K562 (cell line): ENCODE data around the gene B3GALNT2. TPM values are rescaled to one million over a fixed set of nuclear protein-coding genes. Genes with fewer than 3 reads are reported as not detected.

Source experiments
- ATAC-seq: fragments of 200-7000 bp; cut with Tn5 transposase; 3 replicates; pipeline ENCODE4 v1.9.1; 2020; ENCODE audit warnings: moderate library complexity
- BruUV-seq: library from RNA; stranded (reverse); fragments of 400-500 nt; replicated peaks from 2 replicates; lab custom pipeline; 2021; lab: Mats Ljungman, UMichigan
- CTCF ChIA-PET: fragments of 300-600 bp; formaldehyde crosslinking; extraction: SDS; loops from one replicate; lab custom pipeline; 2021; ENCODE audit warnings: low intra/inter-chr PET ratio; lab: Yijun Ruan, JAX
- POLR2A ChIA-PET: fragments of 300-600, 350-650 bp; sonication (Branson Sonifier 250); formaldehyde crosslinking; extraction: SDS; loops from one replicate; lab custom pipeline; 2021; ENCODE audit warnings: antibody characterized with exemption, inconsistent platforms; lab: Yijun Ruan, JAX
- DNase-seq, 4 experiments: peaks; one replicate each; pipeline versions ENCODE4 v3.0.0 to v3.0.0-alpha.2; 2011 to 2018; ENCODE audit warnings: low spot score in 3 of 4, mixed read lengths in 3 of 4; ENCODE audit errors: extremely low read depth in 1 of 4
- FAIRE-seq: peaks from 2 replicates; lab custom pipeline; 2011; peaks lifted over from hg19 to GRCh38; lab: Jason Lieb, UNC
- H2AFZ ChIP-seq: 2 replicates; pipeline ENCODE4 v1.6.0; 2011; ENCODE audit warnings: low read depth, low read length, control low read depth, inconsistent platforms
- H3K27ac ChIP-seq: fragments of 200-600 bp; 3 replicates; pipeline ENCODE4 v1.8.0; 2011; ENCODE audit warnings: low read depth, mild to moderate bottlenecking, control low read depth, inconsistent platforms, low read length, moderate library complexity, mixed read lengths; ENCODE audit errors: extremely low read depth
- H3K27me3 ChIP-seq, 2 experiments: fragments of 300-600 bp in 1 of 2; 2 replicates in 1 of 2; 3 replicates in 1 of 2; pipeline versions ENCODE4 v1.6.0 to v1.8.0; 2011; ENCODE audit warnings: inconsistent platforms in 2 of 2, low read length in 2 of 2, mild to moderate bottlenecking in 1 of 2, mixed read lengths in 1 of 2, moderate library complexity in 1 of 2; ENCODE audit not compliant: control insufficient read depth in 2 of 2, insufficient read depth in 2 of 2
- H3K36me3 ChIP-seq: fragments of 300-600 bp; 3 replicates; pipeline ENCODE4 v1.8.0; 2011; ENCODE audit warnings: mild to moderate bottlenecking, low read length, inconsistent platforms; ENCODE audit not compliant: control insufficient read depth, insufficient read depth
- H3K4me1 ChIP-seq, 2 experiments: fragments of 200-600 bp in 1 of 2; replicated peaks in 1 of 2; 2 replicates in 1 of 2; 3 replicates in 1 of 2; pipeline versions ENCODE4 v1.5.1 to v1.8.0; 2011; ENCODE audit warnings: inconsistent platforms in 2 of 2, low read length in 2 of 2, mild to moderate bottlenecking in 1 of 2, mixed read lengths in 1 of 2, moderate library complexity in 1 of 2; ENCODE audit not compliant: control insufficient read depth in 2 of 2, insufficient read depth in 2 of 2
- H3K4me2 ChIP-seq: 2 replicates; pipeline ENCODE4 v1.6.1; 2011; ENCODE audit warnings: low read length, control low read depth, inconsistent platforms, mixed read lengths; ENCODE audit not compliant: insufficient read depth
- H3K4me3 ChIP-seq: fragments of 200-600 bp; sonication (generic), shearing (Covaris generic); 2 replicates; pipeline ENCODE4 v1.5.1; 2016; ENCODE audit warnings: control low read depth, inconsistent platforms
- H3K79me2 ChIP-seq: fragments of 200-600 bp; 3 replicates; pipeline ENCODE4 v1.8.0; 2011; ENCODE audit warnings: low read length, inconsistent platforms; ENCODE audit not compliant: control insufficient read depth, insufficient read depth
- H3K9ac ChIP-seq, 2 experiments: 2 replicates each; pipeline versions ENCODE4 v1.6.0 to v1.6.1; 2011; ENCODE audit warnings: low read depth in 2 of 2, low read length in 2 of 2, control low read depth in 1 of 2, inconsistent platforms in 1 of 2, mild to moderate bottlenecking in 1 of 2, mixed read lengths in 1 of 2; ENCODE audit not compliant: insufficient read depth in 1 of 2
- H3K9me1 ChIP-seq: one replicate; pipeline ENCODE4 v1.6.0; 2011; ENCODE audit warnings: inconsistent platforms, mild to moderate bottlenecking, low read length, moderate library complexity; ENCODE audit not compliant: control insufficient read depth, insufficient read depth
- H3K9me3 ChIP-seq: replicated peaks from 2 replicates; pipeline ENCODE4 v1.5.1; 2011; ENCODE audit warnings: low read depth, low read length, inconsistent platforms; ENCODE audit not compliant: control insufficient read depth, insufficient read depth
- H4K20me1 ChIP-seq: replicated peaks from 2 replicates; pipeline ENCODE4 v1.6.1; 2011; ENCODE audit warnings: low read length, inconsistent platforms, mixed read lengths; ENCODE audit not compliant: control insufficient read depth, insufficient read depth
- AFF1 ChIP-seq, 2 experiments: fragments of 450-650 bp; IDR thresholded peaks; 2 replicates each; pipeline ENCODE4 v1.6.1; 2018; ENCODE audit warnings: mild to moderate bottlenecking in 2 of 2, low read depth in 1 of 2; ENCODE audit not compliant: partially characterized antibody in 2 of 2
- ATF1 ChIP-seq, 2 experiments: fragments of 450-650 bp in 1 of 2; IDR thresholded peaks; 2 replicates each; pipeline ENCODE4 v1.6.1; 2016; ENCODE audit warnings: missing compliant biosample characterization in 1 of 2, missing genetic modification characterization in 1 of 2
- DEAF1 ChIP-seq: fragments of 450-650 bp; formaldehyde crosslinking; IDR thresholded peaks from 2 replicates; pipeline ENCODE4 v1.4.0; 2020; ENCODE audit warnings: mild to moderate bottlenecking, moderate library complexity
- TAF7 ChIP-seq: fragments of 450-650 bp; IDR thresholded peaks from 2 replicates; pipeline ENCODE4 v1.6.1; 2016; ENCODE audit warnings: missing genetic modification characterization, missing compliant biosample characterization
- ZKSCAN3 ChIP-seq: fragments of 250-450 bp; sonication (Bioruptor Pico); IDR thresholded peaks from 2 replicates; pipeline ENCODE4 v1.4.0; 2020
- ZNF699 ChIP-seq: fragments of 250-450 bp; sonication (Bioruptor Pico); IDR thresholded peaks from 2 replicates; pipeline ENCODE4 v1.8.0; 2021; ENCODE audit warnings: mild to moderate bottlenecking, moderate library complexity; ENCODE audit not compliant: insufficient replicate concordance
- WGBS: fragments of 100-300 bp; shearing (Covaris generic); methylation state at CpG from one replicate; pipeline ENCODE4 v1.1.6; 2016; ENCODE audit warnings: low coverage, mixed read lengths; ENCODE audit not compliant: insufficient coverage; ENCODE audit errors: missing lambda C conversion rate; 5-methylcytosine and 5-hydroxymethylcytosine counted together
- in situ Hi-C: fragments of 300-500 bp; cut with MboI; formaldehyde crosslinking; loops from 4 replicates; pipeline ENCODE4 v1.15.0; 2018; ENCODE audit warnings: inconsistent platforms, mixed read lengths
- intact Hi-C: fragments of 100-400 bp; cut with micrococcal nuclease; formaldehyde crosslinking; loops from 2 replicates; pipeline ENCODE4 v1.14.2; 2022
- polyA plus RNA-seq, 8 experiments: library from polyadenylated mRNA; depleted of rRNA in 4 of 8; stranded (reverse) in 5 of 8; unstranded in 3 of 8; fragments of >200 nt; fragmentation: Nextera tagmentation in 2 of 8; fragmentation: Illumina TruSeq in 1 of 8; extraction: Ambion mirVana in 2 of 8; extraction: Trizol in 1 of 8; gene quantifications; 2 replicates each; pipeline versions ENCODE4 v1.2.1 to v1.2.3, GENCODE V29; 2011 to 2014; ENCODE audit warnings: inconsistent platforms in 1 of 8, missing spikeins in 1 of 8
- total RNA-seq, 7 experiments: library from RNA; depleted of rRNA in 6 of 7; stranded (reverse); fragments of >200 nt in 6 of 7; fragmentation: Illumina TruSeq in 2 of 7; extraction: Trizol in 2 of 7; gene quantifications; 2 replicates each; pipeline versions ENCODE4 v1.2.1 to v1.2.3, GENCODE V29; 2011 to 2021; ENCODE audit warnings: low replicate concordance in 1 of 7

B3GALNT2 gene
- total and polyA plus RNA-seq, 9 of the 15 experiments (the other 6 are each of a cell fraction or from before 2014, with no cell fraction given), result 2.0 to 31.7 (median 22.9) TPM

GRCh38 chr1:235402457-235403200 is 101.6 kb downstream of the B3GALNT2 start:
- H3K27ac ChIP-seq, result no peak overlapping the region
- no peaks in the 10 kb centered on the region for H3K9me3 ChIP-seq
- no peaks in the 10 kb centered on the region for H3K27me3 ChIP-seq
- H3K79me2 ChIP-seq, result peaks cover 46% of the 10 kb centered on the region
- no peak overlapping the region for H2AFZ ChIP-seq
- POLR2A ChIA-PET, result interaction anchor here (0.7 kb wide), 1 partner anchor 36 kb away, joined by 4 read pairs; the partner anchor contains the start of gene TBCE
- H3K4me1 ChIP-seq, result peaks cover 3 to 7% of the 10 kb centered on the region in 2 experiments; a peak in 1 of 5 replicates
- H3K36me3 ChIP-seq, result peaks cover 22% of the 10 kb centered on the region; the same call in 2 of the 3 replicates
- no peak overlapping the region for H3K9ac ChIP-seq
- FAIRE-seq, result no peak
- no TSS peak for BruUV-seq
- in situ Hi-C loops, result no loop called here
- H3K4me3 ChIP-seq, result no peak overlapping the region
- TF ChIP-seq TAF7 (tag) (no peak), DEAF1 (CRISPR knock-in tag) (no peak), ATF1 (CRISPR knock-in tag; IDR thresholded peaks at IDR 0.05) (no peak), ATF1 (tag; IDR thresholded peaks at IDR 0.05) (no peak), AFF1 (IDR thresholded peaks at IDR 0.05; ENCODE audit: low read depth in 1 of 2, partially characterized antibody in 2 of 2) (no peak), ZKSCAN3 (no peak), ZNF699 (no peak)
- DNase-seq, result no peak
- H4K20me1 ChIP-seq, result no peaks in the 10 kb centered on the region
- H3K9me1 ChIP-seq, result no peaks in the 10 kb centered on the region
- no peak overlapping the region for H3K4me2 ChIP-seq
- intact Hi-C loops, result no loop called here
- ATAC-seq, result no peak
- WGBS, result 94% methylated on average over 7 of the region's 7 CpGs
- CTCF ChIA-PET, result no interaction called here
